Keratinocyte (primary cell): Measurements from ENCODE around the gene MEGF11. TPM values are rescaled to one million over a fixed set of nuclear protein-coding genes. Genes with fewer than 3 reads are reported as not detected.

Experiments
- DNase-seq: peaks from one replicate; pipeline ENCODE4 v3.0.0-alpha.2; 2011; ENCODE audit warnings: low read depth, missing footprints, low spot score
- FAIRE-seq: peaks from 2 replicates; lab custom pipeline; 2011; peaks lifted over from hg19 to GRCh38; lab: Jason Lieb, UNC
- H2AFZ ChIP-seq: 2 replicates; pipeline ENCODE4 v1.6.0; 2012; ENCODE audit warnings: low read length, control low read depth, inconsistent platforms; ENCODE audit not compliant: control insufficient read depth
- H3K27ac ChIP-seq: 2 replicates; pipeline ENCODE4 v1.5.1; 2011; ENCODE audit warnings: low read length; ENCODE audit not compliant: control insufficient read depth, insufficient read depth
- H3K27me3 ChIP-seq: 3 replicates; pipeline ENCODE4 v1.6.0; 2011; ENCODE audit warnings: low read length; ENCODE audit not compliant: control insufficient read depth, insufficient read depth; ENCODE audit errors: extremely low read depth
- H3K36me3 ChIP-seq, 2 experiments: 2 replicates in 1 of 2; 3 replicates in 1 of 2; pipeline ENCODE4 v1.5.1; 2011; ENCODE audit warnings: low read length in 2 of 2, mild to moderate bottlenecking in 1 of 2; ENCODE audit not compliant: control insufficient read depth in 2 of 2, insufficient read depth in 2 of 2; ENCODE audit errors: extremely low read depth in 1 of 2
- H3K4me1 ChIP-seq: 3 replicates; pipeline ENCODE4 v1.5.1; 2011; ENCODE audit warnings: low read length; ENCODE audit not compliant: control insufficient read depth, insufficient read depth; ENCODE audit errors: extremely low read depth
- H3K4me2 ChIP-seq: 3 replicates; pipeline ENCODE4 v1.6.0; 2011; ENCODE audit warnings: low read depth, low read length; ENCODE audit not compliant: control insufficient read depth, insufficient read depth; ENCODE audit errors: extremely low read depth
- H3K4me3 ChIP-seq, 3 experiments: fragments of 200-600 bp in 1 of 3; sonication (generic) in 1 of 3; 2 replicates in 2 of 3; 3 replicates in 1 of 3; pipeline ENCODE4 v1.5.1; 2011 to 2016; ENCODE audit warnings: low read length in 3 of 3, mild to moderate bottlenecking in 3 of 3, control low read depth in 2 of 3, inconsistent platforms in 1 of 3, low read depth in 1 of 3, mixed read lengths in 1 of 3, mixed run types in 1 of 3, moderate library complexity in 1 of 3; ENCODE audit not compliant: control insufficient read depth in 2 of 3, insufficient read depth in 2 of 3; ENCODE audit errors: extremely low read depth in 1 of 3
- H3K79me2 ChIP-seq: 2 replicates; pipeline ENCODE4 v1.6.0; 2012; ENCODE audit warnings: low read length; ENCODE audit not compliant: control insufficient read depth, insufficient read depth
- H3K9ac ChIP-seq: 3 replicates; pipeline ENCODE4 v1.6.0; 2011; ENCODE audit warnings: low read length; ENCODE audit not compliant: control insufficient read depth, insufficient read depth; ENCODE audit errors: extremely low read depth
- H3K9me1 ChIP-seq: 3 replicates; pipeline ENCODE4 v1.6.0; 2011; ENCODE audit warnings: low read length; ENCODE audit not compliant: control insufficient read depth, insufficient read depth; ENCODE audit errors: extremely low read depth
- H3K9me3 ChIP-seq: 2 replicates; pipeline ENCODE4 v1.5.1; 2012; ENCODE audit warnings: low read depth, low read length; ENCODE audit not compliant: control insufficient read depth
- H4K20me1 ChIP-seq: 3 replicates; pipeline ENCODE4 v1.6.0; 2011; ENCODE audit warnings: low read length; ENCODE audit not compliant: control insufficient read depth, insufficient read depth; ENCODE audit errors: extremely low read depth
- EZH2 ChIP-seq: IDR thresholded peaks from one replicate; pipeline ENCODE4 v1.6.1; 2012; ENCODE audit warnings: inconsistent platforms, mild to moderate bottlenecking, low read length, moderate library complexity
- dilution Hi-C: fragments of 300-500 bp; cut with MboI; formaldehyde crosslinking; loops from one replicate; pipeline ENCODE4 v1.7.0; 2020; ENCODE audit warnings: low sequenced_read_pairs; ENCODE audit not compliant: extremely low pct_ligation_motif_present
- polyA plus RNA-seq, 5 experiments: library from polyadenylated mRNA; depleted of rRNA in 3 of 5; stranded (reverse) in 3 of 5; stranded (forward) in 1 of 5; unstranded in 1 of 5; fragments of >200 nt; gene quantifications; 1 replicate in 1 of 5; 2 replicates in 3 of 5; 3 replicates in 1 of 5; pipeline versions ENCODE4 v1.2.1 to v1.2.3, GENCODE V29; 2011 to 2012; ENCODE audit warnings: missing spikeins in 2 of 5, low read depth in 1 of 5, low replicate concordance in 1 of 5
- TF ChIP-seq, protein P1 (sequence below), 3 experiments: IDR thresholded peaks in 1 of 3; conservative IDR thresholded peaks in 1 of 3; optimal IDR thresholded peaks in 1 of 3; 2 replicates in 2 of 3; 3 replicates in 1 of 3; pipeline versions ENCODE3 to v1.5.1; 2011; ENCODE audit warnings: low read length in 3 of 3, mild to moderate bottlenecking in 3 of 3, moderate library complexity in 2 of 3, control low read depth in 1 of 3, inconsistent platforms in 1 of 3; ENCODE audit not compliant: insufficient read depth in 2 of 3; ENCODE audit errors: extremely low read depth in 1 of 3

Gene MEGF11
- polyA plus RNA-seq, 1 donor (not counting 4 experiments of a cell fraction or from before 2014, with no cell fraction given): not detected

DNA sequence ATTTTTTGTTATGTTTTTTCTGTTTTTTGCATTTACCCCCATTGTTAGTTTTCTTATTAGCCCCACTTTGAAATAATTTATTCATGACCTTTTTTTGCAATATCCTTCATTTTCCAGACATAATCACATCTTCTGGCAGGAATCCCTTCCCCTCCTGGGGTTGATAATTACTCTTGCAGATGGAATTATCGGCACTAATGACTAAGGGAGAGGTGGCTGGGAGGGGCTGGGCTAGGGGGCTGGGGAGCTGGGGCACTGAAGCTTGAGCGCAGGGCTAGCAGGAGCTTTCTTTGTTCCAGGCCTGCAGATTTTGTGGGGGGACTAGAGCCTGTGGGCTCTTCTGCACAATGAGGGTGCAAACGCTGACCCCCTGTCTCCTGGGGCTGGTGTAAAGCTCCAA lies 306.5 kb downstream of the MEGF11 start:
- H3K36me3 ChIP-seq: no peaks in the 10 kb centered on the region
- no peaks in the 10 kb centered on the region for H3K4me1 ChIP-seq
- H3K9ac ChIP-seq: no peak overlapping the region
- no peaks in the 10 kb centered on the region for H3K9me1 ChIP-seq
- H3K4me3 ChIP-seq: no peak overlapping the region
- FAIRE-seq: no peak
- H3K4me2 ChIP-seq: no peak overlapping the region
- dilution Hi-C loops: no loop called here
- DNase-seq: no peak
- H4K20me1 ChIP-seq: no peaks in the 10 kb centered on the region
- no peaks in the 10 kb centered on the region for H3K79me2 ChIP-seq
- no peaks in the 10 kb centered on the region for H3K9me3 ChIP-seq
- no peak overlapping the region for H3K27ac ChIP-seq
- TF ChIP-seq, protein P1, sequence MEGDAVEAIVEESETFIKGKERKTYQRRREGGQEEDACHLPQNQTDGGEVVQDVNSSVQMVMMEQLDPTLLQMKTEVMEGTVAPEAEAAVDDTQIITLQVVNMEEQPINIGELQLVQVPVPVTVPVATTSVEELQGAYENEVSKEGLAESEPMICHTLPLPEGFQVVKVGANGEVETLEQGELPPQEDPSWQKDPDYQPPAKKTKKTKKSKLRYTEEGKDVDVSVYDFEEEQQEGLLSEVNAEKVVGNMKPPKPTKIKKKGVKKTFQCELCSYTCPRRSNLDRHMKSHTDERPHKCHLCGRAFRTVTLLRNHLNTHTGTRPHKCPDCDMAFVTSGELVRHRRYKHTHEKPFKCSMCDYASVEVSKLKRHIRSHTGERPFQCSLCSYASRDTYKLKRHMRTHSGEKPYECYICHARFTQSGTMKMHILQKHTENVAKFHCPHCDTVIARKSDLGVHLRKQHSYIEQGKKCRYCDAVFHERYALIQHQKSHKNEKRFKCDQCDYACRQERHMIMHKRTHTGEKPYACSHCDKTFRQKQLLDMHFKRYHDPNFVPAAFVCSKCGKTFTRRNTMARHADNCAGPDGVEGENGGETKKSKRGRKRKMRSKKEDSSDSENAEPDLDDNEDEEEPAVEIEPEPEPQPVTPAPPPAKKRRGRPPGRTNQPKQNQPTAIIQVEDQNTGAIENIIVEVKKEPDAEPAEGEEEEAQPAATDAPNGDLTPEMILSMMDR (optimal IDR thresholded peaks at IDR 0.05 in 1 of 3, IDR thresholded peaks at IDR 0.05 in 1 of 3, conservative IDR thresholded peaks at IDR 0.05 in 1 of 3; ENCODE audit: extremely low read depth in 1 of 3, insufficient read depth in 2 of 3, low read length in 3 of 3): no peak
- no peak for TF ChIP-seq EZH2
- H3K27me3 ChIP-seq: peaks cover 8% of the 10 kb centered on the region
- no peak overlapping the region for H2AFZ ChIP-seq

GRCh38 chr15:65945616-65946015 lies 307.9 kb downstream of the MEGF11 start:
- FAIRE-seq (no peak), DNase-seq (no peak)
- TF ChIP-seq EZH2: no peak
- TF ChIP-seq, protein P1 (optimal IDR thresholded peaks at IDR 0.05 in 1 of 3, IDR thresholded peaks at IDR 0.05 in 1 of 3, conservative IDR thresholded peaks at IDR 0.05 in 1 of 3; ENCODE audit: extremely low read depth in 1 of 3, insufficient read depth in 2 of 3, low read length in 3 of 3): peak in 1 of 3 experiments; percentile 11
- no peaks in the 10 kb centered on the region for H3K36me3 ChIP-seq
- dilution Hi-C loops: no loop called here
- no peaks in the 10 kb centered on the region for H3K79me2 ChIP-seq
- no peaks in the 10 kb centered on the region for H4K20me1 ChIP-seq
- peaks cover 8% of the 10 kb centered on the region for H3K27me3 ChIP-seq
- H3K9ac ChIP-seq: no peak overlapping the region
- no peak overlapping the region for H3K4me2 ChIP-seq
- no peaks in the 10 kb centered on the region for H3K4me1 ChIP-seq
- H3K27ac ChIP-seq: no peak overlapping the region
- H3K9me3 ChIP-seq: no peaks in the 10 kb centered on the region
- H3K4me3 ChIP-seq: no peak overlapping the region
- no peak overlapping the region for H2AFZ ChIP-seq
- no peaks in the 10 kb centered on the region for H3K9me1 ChIP-seq
